B cell (primary cell): Measurements from ENCODE around the gene TBXAS1. TPM values are rescaled to one million over a fixed set of nuclear protein-coding genes. Genes with fewer than 3 reads are reported as not detected.
"Not testable (repeated sequence)": the region's sequence is repeated elsewhere in the genome, so short reads cannot be mapped to it uniquely, and the experiment has no call there.

ENCODE experiments used
- ATAC-seq: fragments of 200-7000 bp; cut with Tn5 transposase; one replicate; pipeline ENCODE4 v1.10.0; 2021; ENCODE audit warnings: low read depth, mild to moderate bottlenecking, moderate number of reproducible peaks, moderate library complexity
- CTCF ChIA-PET: fragments of 350-600 bp; sonication (Branson Sonifier 250); formaldehyde crosslinking; loops from one replicate; lab custom pipeline; 2021; ENCODE audit warnings: antibody characterized with exemption, inconsistent platforms; lab: Charles Lee
- POLR2A ChIA-PET: fragments of 350-600 bp; sonication (Branson Sonifier 250); formaldehyde crosslinking; loops from one replicate; lab custom pipeline; 2021; ENCODE audit warnings: antibody characterized with exemption; lab: Charles Lee
- DNase-seq: peaks from one replicate; pipeline ENCODE4 v3.0.0; 2013
- H2AFZ ChIP-seq: 2 replicates; pipeline ENCODE4 v1.6.1; 2012; ENCODE audit warnings: mild to moderate bottlenecking, low read depth, low read length; ENCODE audit not compliant: insufficient read depth, poor library complexity, severe bottlenecking
- H3K27ac ChIP-seq, 2 donors: 1 replicate in 1 of 2; 2 replicates in 1 of 2; pipeline ENCODE4 v1.5.1; 2012 to 2013; ENCODE audit warnings: low read length in 2 of 2, mild to moderate bottlenecking in 2 of 2, moderate library complexity in 1 of 2
- H3K27me3 ChIP-seq, 4 experiments: fragments of 200-600 bp in 1 of 4; sonication (generic) in 1 of 4; replicated peaks in 1 of 4; 1 replicate in 2 of 4; 2 replicates in 2 of 4; pipeline versions ENCODE4 v1.6.1 to v1.7.0; 2013 to 2016; ENCODE audit warnings: low read length in 3 of 4, mild to moderate bottlenecking in 2 of 4, mixed read lengths in 1 of 4, moderate library complexity in 1 of 4; ENCODE audit not compliant: insufficient read depth in 4 of 4, control insufficient read depth in 3 of 4; ENCODE audit errors: control extremely low read depth in 1 of 4
- H3K36me3 ChIP-seq, 2 experiments: replicated peaks in 1 of 2; 1 replicate in 1 of 2; 2 replicates in 1 of 2; pipeline versions ENCODE4 v1.6.1 to v1.7.1; 2013; ENCODE audit warnings: low read length in 1 of 2; ENCODE audit not compliant: insufficient read depth in 2 of 2, control insufficient read depth in 1 of 2; ENCODE audit errors: control extremely low read depth in 1 of 2, extremely low read depth in 1 of 2
- H3K4me1 ChIP-seq, 2 donors: fragments of 200-600 bp in 1 of 2; sonication (generic) in 1 of 2; 1 replicate in 1 of 2; 2 replicates in 1 of 2; pipeline versions ENCODE4 v1.5.1 to v1.6.1; 2013 to 2017; ENCODE audit warnings: low read length in 2 of 2; ENCODE audit not compliant: control insufficient read depth in 2 of 2, insufficient read depth in 2 of 2
- H3K4me2 ChIP-seq: replicated peaks from 2 replicates; pipeline ENCODE3; 2012; ENCODE audit warnings: mild to moderate bottlenecking, low read depth, low read length; ENCODE audit not compliant: poor library complexity, severe bottlenecking
- H3K4me3 ChIP-seq, 5 experiments: fragments of 200-600 bp in 1 of 5; sonication (generic) in 1 of 5; 1 replicate in 3 of 5; 2 replicates in 2 of 5; pipeline versions ENCODE4 v1.5.1 to v1.7.0; 2011 to 2016; ENCODE audit warnings: low read length in 4 of 5, mild to moderate bottlenecking in 4 of 5, low read depth in 2 of 5, control low read depth in 1 of 5, moderate library complexity in 1 of 5; ENCODE audit not compliant: insufficient read depth in 1 of 5; ENCODE audit errors: control extremely low read depth in 1 of 5, extremely low read depth in 1 of 5
- H3K79me2 ChIP-seq: fragments of 200-600 bp; sonication (generic); one replicate; pipeline ENCODE4 v1.6.0; 2016; ENCODE audit warnings: low read length; ENCODE audit not compliant: control insufficient read depth, insufficient read depth
- H3K9ac ChIP-seq: fragments of 200-600 bp; sonication (generic); 2 replicates; pipeline ENCODE4 v1.6.1; 2017; ENCODE audit warnings: mild to moderate bottlenecking, low read length, moderate library complexity
- H3K9me3 ChIP-seq, 3 donors: one replicate each; pipeline versions ENCODE4 v1.6.1 to v1.7.1; 2013; ENCODE audit warnings: low read length in 2 of 3; ENCODE audit not compliant: control insufficient read depth in 2 of 3, insufficient read depth in 1 of 3; ENCODE audit errors: control extremely low read depth in 1 of 3
- H4K20me1 ChIP-seq: 2 replicates; pipeline ENCODE4 v1.6.0; 2012; ENCODE audit warnings: mild to moderate bottlenecking, low read length; ENCODE audit not compliant: insufficient read depth, control insufficient read depth, poor library complexity, severe bottlenecking
- H3K27ac Mint-ChIP-seq: one replicate; pipeline ENCODE4 v1.8.0; 2021; ENCODE audit warnings: mixed read lengths
- H3K27me3 Mint-ChIP-seq: one replicate; pipeline ENCODE4 v1.8.0; 2021; ENCODE audit warnings: mixed read lengths
- H3K4me1 Mint-ChIP-seq: one replicate; pipeline ENCODE4 v1.8.0; 2021; ENCODE audit warnings: mixed read lengths
- H3K4me3 Mint-ChIP-seq: one replicate; pipeline ENCODE4 v1.8.0; 2021; ENCODE audit warnings: mixed read lengths
- H3K9me3 Mint-ChIP-seq: one replicate; pipeline ENCODE4 v1.8.0; 2022; ENCODE audit warnings: mixed read lengths; ENCODE audit not compliant: insufficient read depth
- CTCF ChIP-seq: fragments of 200-600 bp; IDR thresholded peaks from one replicate; pipeline ENCODE4 v1.8.0; 2022; ENCODE audit warnings: antibody characterized with exemption, mild to moderate bottlenecking
- EZH2 ChIP-seq: IDR thresholded peaks from 2 replicates; pipeline ENCODE4 v1.6.1; 2012; ENCODE audit warnings: borderline replicate concordance, low read depth, mild to moderate bottlenecking, moderate library complexity, low read length; ENCODE audit not compliant: insufficient read depth, poor library complexity, severe bottlenecking
- WGBS: methylation state at CpG from one replicate; pipeline ENCODE4 v1.1.5; 2013; ENCODE audit warnings: missing lambda C conversion rate; ENCODE audit not compliant: insufficient coverage; 5-methylcytosine and 5-hydroxymethylcytosine counted together
- intact Hi-C: fragments of 100-400 bp; cut with micrococcal nuclease; formaldehyde crosslinking; loops from one replicate; pipeline ENCODE4 v1.10.0; 2022
- polyA plus RNA-seq: library from polyadenylated mRNA; depleted of rRNA; stranded (reverse); fragments of >200 nt; gene quantifications from 2 replicates; pipeline ENCODE4 v1.2.3, GENCODE V29; 2012
- total RNA-seq, 2 donors: library from RNA; stranded (reverse); fragments of 120-200 nt in 1 of 2; gene quantifications; 1 replicate in 1 of 2; 2 replicates in 1 of 2; pipeline versions ENCODE4 v1.2.3 to v1.2.4, GENCODE V29; 2013 to 2022

The TBXAS1 gene
- total and polyA plus RNA-seq, 2 donors (not counting 1 experiment from before 2014, with no cell fraction given) = 8.1 to 21.0 TPM

- Histone ChIP-seq H2AFZ (no peak overlapping the region), H3K36me3 (no peaks in the 10 kb centered on the region), H3K4me2 (peak overlapping the region; percentile 65), H3K9me3 (peaks cover 0 to 7% (median 0%) of the 10 kb centered on the region in 3 donors), H3K27me3 (no peaks in the 10 kb centered on the region), H3K4me1 (peaks cover 32 to 34% of the 10 kb centered on the region in 2 donors), H4K20me1 (no peaks in the 10 kb centered on the region), H3K4me3 (peak overlapping the region in 3 of 5 experiments; percentile 45 to 69 (median 46)), H3K9ac (peak overlapping the region; percentile 41), H3K79me2 (no peaks in the 10 kb centered on the region), H3K27ac (peak overlapping the region in 1 of 2 donors; percentile 23)
- TF ChIP-seq CTCF (no peak), EZH2 (no peak)
- CTCF ChIA-PET = no interaction called here
- DNase-seq (no peak), ATAC-seq (peak; percentile 22)
- Mint-ChIP-seq H3K27me3 (peaks cover 5% of the 10 kb centered on the region), H3K4me3 (peak overlapping the region; percentile 9), H3K4me1 (peaks cover 34% of the 10 kb centered on the region), H3K27ac (peak overlapping the region; percentile 37), H3K9me3 (peaks cover 7% of the 10 kb centered on the region)
- intact Hi-C loops = no loop called here
- POLR2A ChIA-PET = interaction anchor here (0.9 kb wide), 1 partner anchor 647 kb away, joined by 3 read pairs; no protein-coding TSS in a partner anchor
- 87% methylated on average over 3 of the region's 3 CpGs for WGBS
Observed at GRCh38 chr7:139830782-139831501, 1.9 kb downstream of the TBXAS1 start.

DNA sequence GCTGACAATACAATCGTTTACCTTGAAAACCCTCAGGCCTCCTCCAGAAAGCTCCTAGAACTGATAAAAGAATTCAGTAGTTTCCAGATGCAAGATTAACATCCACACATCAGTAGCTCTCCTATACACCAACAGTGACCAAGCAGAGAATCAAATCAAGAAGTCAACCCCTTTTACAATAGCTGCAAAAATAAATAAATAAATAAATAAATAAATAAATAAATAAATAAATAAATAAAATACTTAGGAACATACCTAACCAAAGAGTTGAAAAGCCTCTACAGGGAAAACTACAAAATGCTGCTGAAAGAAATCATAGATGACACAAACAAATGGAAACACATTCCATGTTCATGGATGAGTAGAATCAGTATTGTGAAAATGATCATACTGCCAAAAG is 6.8 kb downstream of the TBXAS1 start:
- H3K4me2 ChIP-seq, H3K27ac Mint-ChIP-seq, ATAC-seq, H3K4me3 ChIP-seq, H3K36me3 ChIP-seq, DNase-seq, H3K9me3 ChIP-seq, CTCF ChIA-PET, POLR2A ChIA-PET, H4K20me1 ChIP-seq, H3K27me3 ChIP-seq, intact Hi-C loops, H2AFZ ChIP-seq, H3K79me2 ChIP-seq, H3K9ac ChIP-seq, H3K4me1 Mint-ChIP-seq, H3K27ac ChIP-seq, H3K4me1 ChIP-seq, H3K4me3 Mint-ChIP-seq, H3K27me3 Mint-ChIP-seq: not testable (repeated sequence)
- H3K9me3 Mint-ChIP-seq = peaks cover 13% of the 10 kb centered on the region
- WGBS = 88% methylated on average over 1 of the region's 1 CpG

GRCh38 chr7:139837291-139837690 is 8.2 kb downstream of the TBXAS1 start:
- DNase-seq, H3K79me2 ChIP-seq, H4K20me1 ChIP-seq, H3K4me1 ChIP-seq, CTCF ChIA-PET, H3K9ac ChIP-seq, H3K9me3 ChIP-seq, POLR2A ChIA-PET, intact Hi-C loops, H3K27me3 Mint-ChIP-seq, H3K4me3 Mint-ChIP-seq, H3K27ac ChIP-seq, H3K4me2 ChIP-seq, H3K27ac Mint-ChIP-seq, ATAC-seq, H2AFZ ChIP-seq, H3K4me1 Mint-ChIP-seq, H3K27me3 ChIP-seq, H3K36me3 ChIP-seq, H3K4me3 ChIP-seq: not testable (repeated sequence)
- peaks cover 13% of the 10 kb centered on the region for H3K9me3 Mint-ChIP-seq
- 85% methylated on average over 3 of the region's 4 CpGs for WGBS
